ENCODE data around the gene OR12D3. TPM values are rescaled to one million over a fixed set of nuclear protein-coding genes. Genes with fewer than 3 reads are reported as not detected.

OR12D3 gene
- total and polyA plus RNA-seq, 2 donors (not counting 3 experiments of a cell fraction or from before 2014, with no cell fraction given): not detected

DNA sequence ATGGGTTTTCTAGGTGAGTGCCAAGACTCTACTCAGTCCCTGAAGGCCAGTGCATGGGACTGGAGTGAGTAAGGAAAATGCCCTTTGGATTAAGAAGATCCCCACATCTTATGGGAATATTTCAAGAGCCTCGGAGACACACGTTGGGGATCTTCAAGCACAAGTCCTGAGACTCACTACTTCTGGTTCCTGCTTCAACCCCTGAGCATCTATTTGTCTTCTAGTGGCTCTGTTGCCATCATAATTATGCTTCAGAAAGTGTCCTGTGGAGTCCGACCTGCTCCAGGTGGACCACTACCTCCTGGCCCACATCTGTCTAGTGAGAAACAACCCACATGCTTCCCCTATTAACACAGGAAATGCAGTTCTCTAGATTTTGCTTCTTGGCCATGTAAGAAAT is 6.3 kb downstream of the OR12D3 start, which contains the start of gene OR5V1:
Gene OR5V1 (minus strand): TSS at position 101 of the 400 bp plus-strand sequence. CDS start 12,670 bp downstream, outside the sequence.
- Histone ChIP-seq H3K27ac (ENCODE audit: insufficient read depth, low read depth, low read length) (no peak within 1 kb of the TSS), H3K36me3 (ENCODE audit: control insufficient read depth in 2 of 2, extremely low read depth in 1 of 2, insufficient read depth in 2 of 2, low read length in 2 of 2) (no peaks in the 10 kb centered on the region), H3K4me3 (replicated peaks in 1 of 3; ENCODE audit: insufficient read depth in 1 of 3, low read depth in 1 of 3, low read length in 3 of 3) (no peak within 1 kb of the TSS), H4K20me1 (replicated peaks; ENCODE audit: control insufficient read depth, extremely low read depth, insufficient read depth, low read length) (no peaks in the 10 kb centered on the region), H3K9me3 (replicated peaks; ENCODE audit: control insufficient read depth, insufficient read depth, low read length) (no peaks in the 10 kb centered on the region), H3K4me2 (ENCODE audit: insufficient read depth, low read length) (no peak within 1 kb of the TSS), H3K79me2 (ENCODE audit: control insufficient read depth, insufficient read depth, low read length) (no peaks in the 10 kb centered on the region), H3K9me1 (replicated peaks; ENCODE audit: control insufficient read depth, extremely low read depth, insufficient read depth, low read length) (no peaks in the 10 kb centered on the region), H2AFZ (ENCODE audit: low read depth, low read length) (no peak within 1 kb of the TSS), H3K27me3 (ENCODE audit: control insufficient read depth in 2 of 2, insufficient read depth in 2 of 2, low read length in 2 of 2) (no peaks in the 10 kb centered on the region), H3K9ac (replicated peaks; ENCODE audit: extremely low read depth, insufficient read depth, low read length) (no peak within 1 kb of the TSS), H3K4me1 (ENCODE audit: control insufficient read depth, extremely low read depth, insufficient read depth, low read length) (no peaks in the 10 kb centered on the region)
- intact Hi-C loops (cut with micrococcal nuclease): no loop called here
- DNase-seq (ENCODE audit: low read depth, low spot score): no peak
- POLR2A ChIA-PET: no interaction called here
- dilution Hi-C loops (cut with MboI; ENCODE audit: extremely low pct_ligation_motif_present, low sequenced_read_pairs): no loop called here
- TF ChIP-seq, protein P1, sequence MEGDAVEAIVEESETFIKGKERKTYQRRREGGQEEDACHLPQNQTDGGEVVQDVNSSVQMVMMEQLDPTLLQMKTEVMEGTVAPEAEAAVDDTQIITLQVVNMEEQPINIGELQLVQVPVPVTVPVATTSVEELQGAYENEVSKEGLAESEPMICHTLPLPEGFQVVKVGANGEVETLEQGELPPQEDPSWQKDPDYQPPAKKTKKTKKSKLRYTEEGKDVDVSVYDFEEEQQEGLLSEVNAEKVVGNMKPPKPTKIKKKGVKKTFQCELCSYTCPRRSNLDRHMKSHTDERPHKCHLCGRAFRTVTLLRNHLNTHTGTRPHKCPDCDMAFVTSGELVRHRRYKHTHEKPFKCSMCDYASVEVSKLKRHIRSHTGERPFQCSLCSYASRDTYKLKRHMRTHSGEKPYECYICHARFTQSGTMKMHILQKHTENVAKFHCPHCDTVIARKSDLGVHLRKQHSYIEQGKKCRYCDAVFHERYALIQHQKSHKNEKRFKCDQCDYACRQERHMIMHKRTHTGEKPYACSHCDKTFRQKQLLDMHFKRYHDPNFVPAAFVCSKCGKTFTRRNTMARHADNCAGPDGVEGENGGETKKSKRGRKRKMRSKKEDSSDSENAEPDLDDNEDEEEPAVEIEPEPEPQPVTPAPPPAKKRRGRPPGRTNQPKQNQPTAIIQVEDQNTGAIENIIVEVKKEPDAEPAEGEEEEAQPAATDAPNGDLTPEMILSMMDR (IDR thresholded peaks at IDR 0.05; ENCODE audit: extremely low read depth in 1 of 2, insufficient read depth in 1 of 2, low read depth in 1 of 2, low read length in 2 of 2): no peak
- no peak for TF ChIP-seq POLR2AphosphoS5 (IDR thresholded peaks at IDR 0.05; ENCODE audit: insufficient read depth, low read depth, low read length)
- no peak for TF ChIP-seq JUN (IDR thresholded peaks at IDR 0.05; ENCODE audit: borderline replicate concordance, insufficient read depth, insufficient read length, low read depth)
- TF ChIP-seq, protein P2, sequence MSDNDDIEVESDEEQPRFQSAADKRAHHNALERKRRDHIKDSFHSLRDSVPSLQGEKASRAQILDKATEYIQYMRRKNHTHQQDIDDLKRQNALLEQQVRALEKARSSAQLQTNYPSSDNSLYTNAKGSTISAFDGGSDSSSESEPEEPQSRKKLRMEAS (IDR thresholded peaks at IDR 0.05; ENCODE audit: insufficient read depth, insufficient read length): no peak
- TF ChIP-seq FOS (IDR thresholded peaks at IDR 0.05; ENCODE audit: borderline replicate concordance, insufficient read depth, low read length): no peak
- TF ChIP-seq GATA2 (IDR thresholded peaks at IDR 0.05; ENCODE audit: insufficient read depth, insufficient read length, low read depth, low read length): no peak
- no peak for TF ChIP-seq EZH2 (IDR thresholded peaks at IDR 0.05; ENCODE audit: borderline replicate concordance, low read depth, low read length, severe bottlenecking)
- no peak for TF ChIP-seq MYC (IDR thresholded peaks at IDR 0.05; ENCODE audit: low read depth, low read length)
- no peak for TF ChIP-seq POLR2A (IDR thresholded peaks at IDR 0.05; ENCODE audit: low read depth, low read length)
- CTCF ChIA-PET: no interaction called here
- no peak for FAIRE-seq
- no TSS peak for BruUV-seq (replicated peaks)

Data from endothelial cell of umbilical vein (primary cell).